Adipose tissue (tissue), 3 donors: ENCODE data around the gene WFDC1. TPM values are rescaled to one million over a fixed set of nuclear protein-coding genes. Genes with fewer than 3 reads are reported as not detected.

Experiments used
- H3K27ac ChIP-seq: one replicate; pipeline ENCODE4 v1.5.1; 2013; ENCODE audit warnings: low read depth, low read length
- WGBS, 3 donors: extraction: QIAGEN DNeasy Blood & Tissue Kit; methylation state at CpG; one replicate each; pipeline ENCODE4 v1.1.7; 2013; 5-methylcytosine and 5-hydroxymethylcytosine counted together
- polyA plus RNA-seq, 3 donors: library from polyadenylated mRNA; stranded (reverse); fragments of 200-250 nt; gene quantifications; one replicate each; pipeline ENCODE4 v1.2.3, GENCODE V29; 2013
- donor health status: healthy with polysubstance abuse.
- donor health status: Bipolar disorder and iron deficiency.
- donor health status: healthy.

WFDC1 gene
- polyA plus RNA-seq, 3 donors, result 0.13 to 2.1 (median 1.6) TPM

GRCh38 chr16:84270531-84270930, 24.1 kb upstream of the WFDC1 start:
- H3K27ac ChIP-seq, result no peak overlapping the region
- WGBS, 3 donors, result 75 to 86% (median 83%) methylated on average over 10 of the region's 10 CpGs

- H3K27ac ChIP-seq, result no peak overlapping the region
- 52 to 85% (median 70%) methylated on average over 1 of the region's 1 CpG for WGBS, 3 donors
Measured at GRCh38 chr16:84271037-84271436, 23.6 kb upstream of the WFDC1 start.

DNA sequence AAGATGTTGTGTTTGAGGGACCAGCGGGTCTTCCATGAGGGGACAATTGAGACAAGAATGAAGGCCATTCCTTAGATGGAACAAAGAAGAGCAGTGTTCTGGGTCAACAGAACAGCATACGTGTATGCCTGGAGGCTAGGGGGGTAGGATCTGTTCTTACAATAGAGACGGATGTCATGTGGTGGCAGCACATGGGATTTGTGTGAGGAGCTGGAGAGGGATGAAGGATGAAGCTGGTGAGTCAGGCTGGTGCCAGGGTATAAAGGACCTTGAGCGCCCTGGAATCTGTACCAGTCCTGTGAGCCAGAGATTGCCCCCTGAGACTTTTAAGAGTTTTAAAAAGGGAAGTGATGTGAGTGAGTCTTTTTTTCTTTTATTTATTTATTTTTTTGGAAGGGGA, 22.8 kb upstream of the WFDC1 start:
- no peak overlapping the region for H3K27ac ChIP-seq
- WGBS, 3 donors, result 69 to 79% (median 71%) methylated on average over 4 of the region's 4 CpGs

DNA sequence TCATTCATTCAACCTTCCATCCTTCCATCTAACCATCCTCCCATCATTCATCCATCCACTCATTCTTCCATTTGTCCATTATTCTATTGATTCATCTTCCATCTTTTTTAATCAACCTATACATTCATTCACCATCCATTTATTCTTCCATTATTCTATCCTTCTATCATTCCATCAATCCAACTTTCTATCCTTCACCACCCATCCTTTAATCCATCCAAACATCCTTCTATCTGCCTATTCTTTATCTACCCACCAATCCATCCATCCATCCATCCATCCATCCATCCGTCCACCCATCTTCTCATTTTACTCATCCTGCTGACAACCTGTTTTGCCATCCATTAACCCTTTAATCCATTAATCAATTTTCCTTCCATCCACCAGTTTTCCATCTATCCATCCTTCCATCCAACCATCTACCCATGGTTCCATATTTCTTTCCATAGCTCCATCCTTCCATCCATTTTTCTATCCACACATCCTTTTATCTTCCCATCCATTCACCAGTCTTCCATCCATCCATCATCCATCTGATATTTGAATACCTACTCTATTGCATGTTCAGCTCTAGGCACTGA, 21.8 kb upstream of the WFDC1 start:
- WGBS, 3 donors, result 7 to 50% (median 35%) methylated on average over 1 of the region's 1 CpG
- no peak overlapping the region for H3K27ac ChIP-seq

DNA sequence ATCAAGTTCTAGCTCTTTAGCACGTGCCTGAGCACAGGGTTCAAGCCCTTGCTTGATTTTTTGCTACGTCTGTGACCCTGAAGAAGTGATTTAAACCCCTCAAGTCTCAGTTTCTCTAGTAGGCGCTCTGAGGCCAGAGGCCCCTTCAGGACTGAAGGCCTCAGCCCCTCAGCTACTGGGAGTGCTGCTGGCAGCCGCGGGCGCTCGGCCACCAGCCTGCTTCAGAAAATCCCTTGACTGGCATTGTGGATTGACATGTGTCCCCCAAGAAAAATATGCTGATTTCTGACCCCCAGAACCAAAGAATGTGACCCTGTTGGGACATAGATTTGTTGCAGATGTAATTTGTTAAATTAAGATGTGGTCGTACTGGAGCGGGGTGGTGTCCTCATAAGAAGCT, 20.2 kb upstream of the WFDC1 start:
- 73 to 95% (median 92%) methylated on average over 9 of the region's 9 CpGs for WGBS, 3 donors
- H3K27ac ChIP-seq, result no peak overlapping the region

DNA sequence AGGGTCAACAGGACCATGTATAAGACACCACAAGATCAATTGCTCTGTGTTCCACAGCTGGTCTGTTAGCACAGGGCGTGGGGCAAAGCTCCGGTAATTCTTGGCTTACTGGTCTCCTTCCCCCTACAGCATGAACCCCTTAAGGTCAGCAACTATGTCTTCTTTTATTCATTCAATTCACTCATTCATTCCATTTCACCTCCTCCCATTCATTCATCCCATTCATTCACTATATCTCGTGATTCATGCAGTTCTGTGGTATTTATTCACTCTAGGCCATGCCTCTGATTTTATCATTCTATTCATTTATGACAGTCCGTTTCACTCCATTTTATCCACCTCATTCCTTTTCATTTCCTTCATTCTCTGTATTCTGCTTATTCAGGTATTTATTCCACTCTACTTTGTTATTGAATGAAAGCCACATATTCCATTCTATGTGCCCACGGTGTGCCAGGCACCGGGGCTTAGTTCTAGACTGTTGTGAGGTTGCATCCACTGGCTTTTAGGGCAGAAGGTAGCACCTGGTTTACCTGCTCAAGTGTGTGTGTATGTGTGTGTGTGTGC, 19.0 kb upstream of the WFDC1 start:
- 73 to 87% (median 85%) methylated on average over 6 of the region's 6 CpGs for WGBS, 3 donors

GRCh38 chr16:84277244-84277823, 17.3 kb upstream of the WFDC1 start:
- WGBS, 3 donors, result 31 to 34% (median 32%) methylated on average over 10 of the region's 10 CpGs
- H3K27ac ChIP-seq, result no peak overlapping the region

More for the DNA sequence above, 19.0 kb upstream of the WFDC1 start:
- no peak overlapping the region for H3K27ac ChIP-seq

- no peak overlapping the region for H3K27ac ChIP-seq
- 84 to 93% (median 93%) methylated on average over 12 of the region's 12 CpGs for WGBS, 3 donors
Measured at GRCh38 chr16:84278333-84278732, 16.3 kb upstream of the WFDC1 start.

DNA sequence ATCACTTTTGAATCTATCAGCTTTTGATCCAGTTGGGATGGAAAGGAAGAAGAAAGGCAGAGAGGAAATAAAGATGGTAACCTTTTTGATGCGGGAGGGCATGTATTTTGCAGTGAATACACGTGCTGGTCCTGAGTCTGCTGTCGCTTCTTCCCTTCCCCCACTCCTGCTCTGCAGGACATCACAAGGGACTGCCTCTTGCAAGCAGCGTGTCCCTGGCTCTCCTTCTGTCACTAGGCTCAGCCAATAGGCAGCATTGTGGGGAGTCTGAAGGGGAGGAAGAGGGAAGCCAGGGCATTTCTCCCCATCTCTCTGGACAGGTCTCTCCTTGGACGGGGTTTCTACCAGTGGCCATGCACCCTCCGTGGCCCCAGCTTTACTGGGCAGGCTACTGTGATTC, 15.7 kb upstream of the WFDC1 start:
- 29 to 70% (median 66%) methylated on average over 6 of the region's 6 CpGs for WGBS, 3 donors

DNA sequence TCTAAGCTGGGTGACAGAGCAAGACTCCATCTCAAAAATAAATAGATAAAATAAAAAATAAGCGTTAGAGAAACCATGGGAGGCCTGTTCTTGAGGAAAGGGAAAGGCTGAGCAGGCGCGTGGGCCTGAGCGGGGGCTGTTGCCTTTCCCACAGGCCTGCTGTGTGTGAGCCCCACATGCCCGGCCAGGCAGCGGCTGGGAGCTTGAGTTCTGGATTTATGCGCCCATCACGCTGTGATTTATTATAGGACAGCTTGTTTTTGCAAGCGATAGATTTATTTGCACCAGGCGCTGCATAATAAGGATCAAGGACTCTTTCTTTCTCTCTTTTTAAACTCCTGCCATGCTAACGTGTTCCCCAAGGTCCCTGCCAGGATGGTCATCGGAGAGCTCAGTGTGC, 14.8 kb upstream of the WFDC1 start:
- no peak overlapping the region for H3K27ac ChIP-seq
- WGBS, 3 donors, result 81 to 92% (median 90%) methylated on average over 12 of the region's 12 CpGs

More for the DNA sequence above, 15.7 kb upstream of the WFDC1 start:
- no peak overlapping the region for H3K27ac ChIP-seq

DNA sequence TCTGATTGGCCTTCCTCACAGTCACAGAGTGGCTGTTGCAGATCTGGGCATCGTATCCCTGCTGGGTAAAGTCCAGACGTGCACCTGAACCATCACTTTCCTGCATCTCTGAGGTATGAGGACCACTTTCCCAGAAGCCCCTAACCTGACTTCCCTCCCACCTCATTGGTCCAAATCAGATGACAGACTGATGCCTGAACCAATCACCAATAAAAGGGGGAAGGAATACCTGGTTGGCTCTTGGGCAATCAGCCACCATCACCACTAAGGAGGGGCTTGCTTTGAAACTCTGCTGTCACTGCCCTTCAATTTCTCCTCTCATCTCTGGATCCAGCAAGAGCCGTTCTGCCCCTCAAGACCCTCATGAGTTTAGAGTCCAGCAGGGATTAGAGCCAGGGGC, 13.6 kb upstream of the WFDC1 start:
- WGBS, 3 donors, result 84 to 93% (median 92%) methylated on average over 3 of the region's 3 CpGs
- H3K27ac ChIP-seq, result no peak overlapping the region

DNA sequence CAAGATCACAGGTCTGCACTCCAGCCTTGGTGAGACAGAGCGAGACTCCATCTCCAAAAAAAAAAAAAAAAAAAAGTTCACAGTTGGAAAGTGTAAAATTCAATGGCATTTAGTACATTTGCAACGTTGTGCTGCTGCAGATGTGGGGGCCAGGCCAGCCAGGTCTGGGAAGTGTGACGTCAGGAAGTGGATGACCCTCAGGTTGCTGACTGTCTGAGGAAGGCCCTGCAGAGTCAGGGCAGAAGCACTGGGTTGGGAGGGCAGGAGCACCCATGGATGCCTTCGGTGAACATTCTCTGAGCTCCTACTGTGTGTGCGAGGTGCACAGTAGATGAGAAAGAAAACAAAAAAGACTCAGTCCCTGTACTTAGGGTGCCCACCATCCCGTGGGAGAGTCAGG, 12.1 kb upstream of the WFDC1 start:
- no peak overlapping the region for H3K27ac ChIP-seq
- 65 to 84% (median 82%) methylated on average over 6 of the region's 6 CpGs for WGBS, 3 donors

GRCh38 chr16:84283314-84284153, 11.1 kb upstream of the WFDC1 start:
- H3K27ac ChIP-seq, result no peak overlapping the region
- WGBS, 3 donors, result 64 to 82% (median 72%) methylated on average over 24 of the region's 24 CpGs

DNA sequence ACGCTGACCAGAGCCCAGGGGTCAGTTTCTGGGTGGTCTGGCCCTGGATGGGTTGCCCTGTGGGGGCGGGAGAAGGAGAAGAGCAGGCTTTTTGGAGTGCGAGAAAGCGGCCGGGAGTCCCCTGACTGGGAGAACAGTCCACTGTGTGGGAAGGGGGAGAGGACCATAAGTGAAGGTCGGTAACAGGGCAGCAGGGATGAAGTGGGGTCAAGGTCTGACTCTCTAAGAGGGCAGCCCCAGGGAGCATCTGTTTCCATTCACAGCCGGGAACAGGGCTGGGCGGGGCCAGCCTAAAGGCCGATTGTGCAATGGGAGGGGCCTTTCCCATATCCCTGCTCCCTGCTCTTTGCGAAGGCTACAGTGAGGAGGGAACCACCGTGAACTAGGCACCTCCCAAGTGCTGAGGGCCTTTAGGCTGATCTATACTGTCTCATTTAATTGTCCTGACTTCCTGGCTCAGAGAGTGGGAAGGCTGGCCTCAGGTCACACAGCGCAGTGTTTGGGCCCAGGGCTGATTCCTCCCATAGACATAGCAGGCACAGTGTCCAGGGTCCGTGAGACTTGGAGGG, 10.4 kb upstream of the WFDC1 start:
- no peak overlapping the region for H3K27ac ChIP-seq
- WGBS, 3 donors, result 36 to 49% (median 38%) methylated on average over 13 of the region's 13 CpGs

GRCh38 chr16:84286578-84287240, 8.0 kb upstream of the WFDC1 start:
- no peak overlapping the region for H3K27ac ChIP-seq
- WGBS, 3 donors, result 61 to 62% (median 62%) methylated on average over 16 of the region's 16 CpGs

DNA sequence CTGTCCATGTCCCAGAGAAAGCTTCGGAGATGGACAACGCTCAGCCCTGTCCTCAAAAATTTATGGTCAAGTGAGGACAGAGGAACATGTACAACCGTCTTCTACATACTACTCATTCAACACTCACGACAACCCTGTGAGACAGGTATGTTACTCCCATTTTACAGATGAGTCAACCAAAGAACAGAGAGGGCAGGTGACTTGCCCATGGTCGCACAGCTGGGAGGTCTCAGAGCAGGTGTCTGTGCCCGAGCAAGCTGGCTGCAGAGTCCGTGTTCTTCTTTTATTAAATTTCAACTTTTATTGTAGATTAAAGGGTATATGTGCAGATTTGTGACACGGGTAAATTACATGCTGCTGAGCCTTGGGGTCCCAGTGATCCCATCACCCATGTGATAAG, 5.8 kb upstream of the WFDC1 start:
- H3K27ac ChIP-seq, result no peak overlapping the region
- 68 to 84% (median 71%) methylated on average over 8 of the region's 8 CpGs for WGBS, 3 donors

- H3K27ac ChIP-seq, result no peak overlapping the region
Measured at GRCh38 chr16:84291226-84291625, 3.5 kb upstream of the WFDC1 start.

GRCh38 chr16:84292011-84292410, 2.7 kb upstream of the WFDC1 start:
- no peak overlapping the region for H3K27ac ChIP-seq
- WGBS, 3 donors, result 42 to 59% (median 48%) methylated on average over 10 of the region's 10 CpGs

More at GRCh38 chr16:84291226-84291625, 3.5 kb upstream of the WFDC1 start:
- WGBS, 3 donors, result 49 to 61% (median 57%) methylated on average over 11 of the region's 11 CpGs
